CD4-positive, alpha-beta T cell treated with Interferon alpha-2 for 1 hour (primary cell): Measurements from ENCODE around the gene MC1R.
"Not testable (repeated sequence)": the region's sequence is repeated elsewhere in the genome, so short reads cannot be mapped to it uniquely, and the experiment has no call there.

Experiments used
- DNase-seq, 2 donors: peaks; one replicate each; pipeline ENCODE4 v3.0.0-alpha.2; 2020 to 2022

Gene MC1R

DNA sequence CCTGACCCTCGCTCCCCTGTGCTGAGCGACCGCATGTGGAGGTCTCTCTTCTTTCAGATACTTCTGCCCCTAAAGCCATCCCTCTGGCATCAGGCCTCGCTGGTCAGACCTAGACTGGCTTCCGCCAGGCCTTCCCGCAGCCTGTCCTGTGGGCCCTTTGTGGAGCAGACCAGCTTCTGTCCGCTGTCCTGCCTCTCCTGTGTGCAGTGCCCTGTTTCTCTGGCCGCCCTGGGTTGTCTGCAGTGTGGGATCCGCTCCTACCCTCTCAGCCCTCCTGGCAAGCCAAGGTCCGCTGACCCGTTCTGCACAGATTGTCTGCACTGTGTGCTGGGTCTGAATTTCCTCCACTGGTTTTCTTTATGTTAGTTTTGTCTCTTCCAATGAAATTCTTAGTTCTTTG lies 21.5 kb upstream of the MC1R start:
- no peak for DNase-seq

DNA sequence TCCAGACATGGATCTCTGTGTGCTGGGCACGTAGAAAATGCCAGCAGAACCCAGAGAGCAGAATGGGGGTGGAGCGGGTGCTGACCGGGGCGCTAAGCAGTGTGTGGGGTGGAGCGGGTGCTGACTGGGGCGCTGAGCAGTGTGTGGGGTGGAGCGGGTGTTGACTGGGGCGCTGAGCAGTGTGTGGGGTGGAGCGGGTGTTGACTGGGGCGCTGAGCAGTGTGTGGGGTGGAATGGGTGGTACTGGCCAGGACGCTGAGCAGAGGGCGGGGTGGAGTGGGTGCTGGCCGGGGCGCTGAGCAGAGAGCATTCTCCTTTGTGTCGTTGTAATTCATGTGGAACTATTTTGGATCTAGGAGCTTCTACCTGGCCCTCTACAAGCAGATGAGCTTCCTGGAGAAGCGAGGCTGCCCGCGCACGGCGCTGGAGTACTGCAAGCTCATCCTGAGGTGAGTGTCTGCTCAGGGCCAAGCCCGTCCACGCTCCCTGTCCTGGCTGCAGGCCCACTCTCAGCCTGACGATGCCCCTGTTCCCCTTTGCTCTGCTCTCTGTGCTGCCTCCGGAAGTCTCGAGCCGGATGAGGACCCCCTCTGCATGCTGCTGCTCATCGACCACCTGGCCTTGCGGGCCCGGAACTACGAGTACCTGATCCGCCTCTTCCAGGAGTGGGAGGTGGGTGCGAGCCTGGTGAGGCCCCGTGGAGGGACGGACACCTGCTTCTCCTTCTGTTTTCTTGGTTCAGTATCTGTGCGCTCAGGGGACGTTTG lies 20.3 kb upstream of the MC1R start:
- no peak for DNase-seq

DNA sequence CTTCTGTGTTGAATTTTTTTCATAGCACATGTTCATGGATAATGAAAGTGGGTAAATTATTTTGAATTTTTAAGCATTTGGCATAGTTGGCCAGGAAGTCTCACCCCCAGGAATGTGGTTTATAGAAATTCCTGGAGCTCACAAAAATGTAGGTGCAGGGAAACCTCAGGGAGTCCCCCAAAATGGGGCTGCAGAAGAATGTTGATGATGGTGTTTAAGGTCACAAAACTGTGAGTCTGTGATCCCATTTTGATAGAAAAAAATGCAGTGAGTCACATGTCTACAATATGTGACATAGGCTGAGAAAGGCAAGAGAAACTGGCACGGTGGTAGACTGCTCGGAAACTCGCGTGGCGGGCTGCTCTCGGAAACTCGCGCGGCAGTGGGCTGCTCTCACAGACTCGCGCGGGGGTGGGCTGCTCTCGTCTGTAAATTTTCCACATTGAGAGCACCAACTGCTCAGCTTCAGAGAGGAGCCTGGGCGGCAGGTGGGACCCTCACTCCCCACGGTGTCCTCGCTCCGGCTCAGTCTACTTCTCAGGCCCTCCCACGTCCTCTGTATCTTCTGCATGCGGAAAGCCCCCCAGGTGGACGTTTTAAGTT lies 18.7 kb upstream of the MC1R start:
- DNase-seq = no peak

DNA sequence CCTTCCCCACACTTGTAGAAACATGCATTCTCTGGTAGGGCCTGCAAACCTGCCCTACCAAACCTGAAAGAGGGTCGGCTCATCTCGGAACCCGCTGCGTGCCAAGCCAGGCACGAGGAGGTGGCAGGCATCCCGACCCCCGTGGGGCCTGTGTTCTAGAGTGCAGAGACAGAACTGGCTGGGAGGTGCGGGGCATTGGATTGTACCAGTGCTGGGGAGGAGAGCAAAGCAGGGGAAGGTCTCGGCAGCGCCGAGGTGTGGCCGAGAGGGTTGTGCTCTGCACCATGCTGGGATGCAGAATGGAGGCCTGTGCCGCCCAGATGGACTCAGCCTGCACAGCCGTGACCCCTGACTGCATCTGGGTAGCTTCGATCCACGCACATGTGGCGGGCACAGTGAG lies 17.8 kb upstream of the MC1R start:
- DNase-seq = no peak

DNA sequence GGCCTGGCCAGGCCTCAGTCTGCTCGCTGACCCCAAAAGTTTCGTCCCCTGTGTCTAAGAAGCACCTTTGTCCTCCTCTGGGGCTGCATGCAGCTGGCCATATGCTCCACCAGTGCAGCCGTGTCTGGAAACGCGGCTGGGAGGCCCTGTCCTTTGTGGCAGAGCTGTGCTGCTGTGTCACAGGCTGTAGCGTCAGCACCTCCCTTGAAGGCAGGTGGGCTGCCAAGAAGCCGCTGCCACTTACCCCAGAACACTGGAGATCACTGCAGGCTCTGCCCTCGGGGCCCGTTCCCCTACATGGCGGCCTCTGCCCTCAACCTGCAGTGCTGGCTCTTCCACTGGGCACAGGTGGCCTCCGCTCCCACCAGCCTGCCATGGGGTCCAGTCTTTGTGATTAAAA lies 15.7 kb upstream of the MC1R start:
- no peak for DNase-seq

DNA sequence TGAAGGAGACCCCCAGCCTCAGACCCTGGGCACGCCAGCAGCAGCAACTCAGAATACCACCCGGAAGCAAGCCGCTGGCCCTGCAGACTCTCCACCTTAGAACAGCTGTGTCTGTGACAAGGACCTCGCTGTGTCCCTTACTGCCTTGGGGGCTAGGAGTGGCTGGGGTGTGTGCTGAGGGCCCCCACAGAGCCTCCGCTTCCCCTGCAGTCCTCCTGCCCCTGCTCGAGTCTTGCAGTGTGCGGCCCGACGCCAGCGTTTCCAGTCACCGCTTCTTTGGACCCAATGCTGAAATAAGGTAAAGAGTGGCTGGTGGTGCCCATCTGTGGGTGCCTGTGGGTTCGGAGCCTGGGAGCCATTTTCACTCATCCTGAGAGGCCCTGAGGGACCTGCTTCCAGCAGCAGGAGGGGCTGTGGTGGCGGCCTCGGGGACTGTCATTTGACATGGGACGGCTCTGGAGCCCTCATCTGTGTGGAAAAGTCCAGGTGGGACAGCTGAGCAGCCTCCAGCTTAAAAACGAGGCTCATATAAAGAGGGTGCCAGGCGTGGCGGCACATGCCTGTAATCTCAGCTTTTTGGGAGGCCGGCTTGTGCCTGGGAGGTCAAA lies 14.7 kb upstream of the MC1R start:
- DNase-seq = no peak

DNA sequence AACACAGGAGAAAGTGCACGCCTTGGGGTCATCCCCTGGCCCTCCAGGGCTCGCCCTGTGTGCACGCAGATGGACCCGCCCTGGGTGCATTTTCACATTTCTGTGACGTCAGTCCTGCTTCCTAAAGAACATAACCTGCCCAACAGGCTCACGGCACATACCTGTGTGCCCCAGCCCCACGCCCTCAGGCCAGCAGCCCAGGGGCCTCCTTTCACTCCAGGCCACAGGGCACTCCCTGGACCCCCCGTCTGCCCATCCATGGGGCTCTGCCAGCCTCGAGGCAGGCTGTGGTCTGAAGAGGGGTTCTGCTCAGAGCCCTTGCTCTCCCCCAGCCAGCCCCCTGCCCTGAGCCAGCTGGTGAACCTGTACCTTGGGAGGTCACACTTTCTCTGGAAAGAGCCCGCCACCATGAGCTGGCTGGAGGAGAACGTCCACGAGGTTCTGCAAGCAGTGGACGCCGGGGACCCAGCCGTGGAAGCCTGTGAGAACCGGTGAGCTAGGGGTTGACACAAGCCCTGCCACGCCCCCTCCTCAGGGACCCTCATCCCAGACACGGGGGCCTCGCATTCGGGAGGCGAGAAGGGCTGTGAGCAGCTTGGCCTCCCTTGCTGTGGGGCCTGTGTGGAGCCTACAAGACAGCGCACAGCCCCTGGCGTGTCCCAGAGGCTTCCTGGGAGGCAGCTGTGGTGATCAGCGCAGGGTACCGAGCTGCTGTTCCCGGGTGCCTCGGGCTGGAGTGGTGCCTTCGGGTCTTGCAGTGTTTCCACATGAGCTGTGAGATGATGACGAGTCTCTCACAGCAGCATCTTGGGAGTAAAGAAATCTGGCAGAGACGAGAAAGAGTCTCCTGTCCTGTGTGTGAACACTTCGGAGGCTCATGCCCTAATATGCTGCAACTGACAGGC lies 13.8 kb upstream of the MC1R start:
- no peak for DNase-seq

DNA sequence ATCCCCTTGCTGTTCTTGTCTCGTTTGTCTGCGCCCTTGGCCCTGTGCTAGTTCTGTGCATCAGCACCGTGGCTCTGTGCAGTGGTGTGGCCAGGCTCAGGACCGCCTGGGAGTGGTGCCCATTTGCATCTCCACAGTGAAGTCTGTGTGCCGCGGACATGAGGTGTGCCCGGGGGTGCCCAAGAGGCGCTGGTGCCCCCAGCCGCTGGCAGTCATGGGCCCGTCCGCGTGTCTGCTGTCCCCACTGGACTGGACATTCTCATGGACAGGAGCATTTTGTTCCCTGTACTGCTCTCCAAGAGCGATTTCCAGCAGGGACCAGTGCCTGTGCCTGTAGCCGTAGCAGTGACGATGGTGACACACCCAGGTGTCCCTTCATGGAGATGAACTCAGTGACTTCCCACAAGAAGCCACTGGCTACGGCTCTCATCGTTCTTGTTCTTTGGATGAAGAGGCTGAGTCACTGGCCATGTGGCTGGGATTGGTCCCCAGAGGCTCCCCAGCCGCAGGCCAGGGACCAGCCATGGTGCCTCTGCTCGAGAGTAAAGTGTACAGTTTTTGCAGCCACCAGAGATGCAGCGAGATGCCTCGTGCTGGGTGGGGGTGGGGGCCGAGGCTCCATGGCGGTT lies 13.0 kb upstream of the MC1R start:
- no peak for DNase-seq

DNA sequence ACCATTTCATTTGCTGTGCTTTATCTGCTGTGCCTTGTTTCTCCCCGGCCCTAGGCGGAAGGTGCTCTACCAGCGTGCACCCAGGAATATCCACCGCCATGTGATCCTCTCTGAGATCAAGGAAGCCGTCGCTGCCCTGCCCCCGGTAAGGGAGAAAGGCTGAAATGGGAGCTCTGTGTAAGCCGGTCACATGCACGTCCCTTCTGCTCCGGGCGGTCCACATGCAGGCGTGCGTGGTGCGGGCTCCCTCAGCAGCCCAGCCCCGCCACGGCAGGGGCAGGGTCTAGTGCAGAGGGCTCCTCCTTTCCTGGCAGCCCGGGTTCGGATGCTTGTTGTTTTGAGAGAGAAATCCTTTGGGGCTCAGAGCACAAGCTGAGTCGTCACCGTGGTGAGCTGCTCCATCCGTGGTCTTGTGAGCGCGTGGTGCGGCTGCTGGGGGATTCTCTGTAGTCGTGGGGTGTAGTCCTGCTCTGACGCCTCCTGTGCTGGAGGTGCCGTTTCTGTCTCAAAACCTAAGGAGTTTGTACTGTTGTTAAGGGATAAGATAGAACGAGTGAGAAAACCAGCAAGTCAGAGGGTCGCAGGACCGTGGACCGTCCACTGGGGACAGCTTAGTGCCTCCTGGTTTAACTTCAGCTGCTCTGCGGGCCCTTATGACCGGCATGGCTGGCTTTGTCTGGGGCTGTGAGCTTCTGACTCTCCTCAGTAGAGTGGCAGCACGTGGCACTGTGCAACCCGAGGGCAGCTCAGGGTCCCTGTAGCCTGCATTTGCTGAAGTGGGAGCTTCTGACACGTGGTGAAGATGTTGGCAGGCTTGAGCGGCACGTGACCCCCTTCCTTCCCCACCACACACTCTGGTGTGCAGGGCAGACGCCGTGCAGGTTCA lies 12.3 kb upstream of the MC1R start:
- no peak for DNase-seq

DNA sequence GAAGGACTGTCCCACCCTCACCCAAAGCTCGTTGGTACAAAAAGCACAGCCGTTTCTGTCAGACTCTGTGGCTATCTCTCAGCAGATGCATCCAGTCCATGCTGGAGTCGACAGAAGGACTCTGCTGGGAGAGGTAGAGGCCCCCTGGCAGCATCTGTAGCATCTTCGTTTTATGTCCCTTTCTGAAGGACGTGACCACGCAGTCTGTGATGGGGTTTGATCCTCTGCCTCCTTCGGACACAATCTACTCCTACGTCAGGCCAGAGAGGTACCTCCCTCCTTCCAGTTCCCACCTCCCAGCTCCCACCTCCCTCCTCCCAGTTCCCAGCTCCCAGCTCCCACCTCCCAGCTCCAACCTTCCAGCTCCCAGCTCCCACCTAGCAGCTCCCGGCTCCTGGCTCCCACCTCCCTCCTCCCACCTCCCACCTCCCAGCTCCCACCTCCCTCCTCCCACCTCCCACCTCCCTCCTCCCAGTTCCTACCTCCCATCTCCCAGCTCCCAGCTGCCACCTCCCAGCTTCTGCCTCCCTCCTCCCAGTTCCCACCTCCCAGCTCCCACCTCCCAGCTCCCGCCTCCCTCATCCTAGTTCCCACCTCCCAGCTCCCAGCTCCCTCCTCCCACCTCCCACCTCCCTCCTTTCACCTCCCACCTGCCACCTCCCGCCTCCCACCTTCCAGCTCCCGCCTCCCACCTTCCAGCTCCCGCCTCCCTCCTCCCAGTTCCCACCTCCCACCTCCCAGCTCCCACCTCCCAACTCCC lies 11.4 kb upstream of the MC1R start:
- no peak for DNase-seq

DNA sequence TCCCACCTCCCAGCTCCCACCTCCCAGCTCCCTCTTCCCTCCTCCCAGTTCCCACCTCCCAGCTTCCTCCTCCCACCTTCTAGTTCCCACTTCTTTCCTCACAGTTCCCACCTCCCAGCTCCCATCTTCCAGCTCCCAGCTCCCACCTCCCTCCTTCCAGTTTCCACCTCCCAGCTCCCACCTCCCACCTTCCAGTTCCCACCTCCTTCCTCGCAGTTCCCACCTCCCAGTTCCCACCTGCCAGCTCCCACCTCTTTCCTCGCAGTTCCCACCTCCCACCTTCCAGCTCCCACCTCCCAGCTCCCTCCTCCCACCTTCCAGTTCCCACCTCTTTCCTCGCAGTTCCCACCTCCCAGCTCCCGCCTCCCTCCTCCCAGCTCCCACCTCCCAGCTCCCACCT lies 10.4 kb upstream of the MC1R start:
- DNase-seq = no peak

DNA sequence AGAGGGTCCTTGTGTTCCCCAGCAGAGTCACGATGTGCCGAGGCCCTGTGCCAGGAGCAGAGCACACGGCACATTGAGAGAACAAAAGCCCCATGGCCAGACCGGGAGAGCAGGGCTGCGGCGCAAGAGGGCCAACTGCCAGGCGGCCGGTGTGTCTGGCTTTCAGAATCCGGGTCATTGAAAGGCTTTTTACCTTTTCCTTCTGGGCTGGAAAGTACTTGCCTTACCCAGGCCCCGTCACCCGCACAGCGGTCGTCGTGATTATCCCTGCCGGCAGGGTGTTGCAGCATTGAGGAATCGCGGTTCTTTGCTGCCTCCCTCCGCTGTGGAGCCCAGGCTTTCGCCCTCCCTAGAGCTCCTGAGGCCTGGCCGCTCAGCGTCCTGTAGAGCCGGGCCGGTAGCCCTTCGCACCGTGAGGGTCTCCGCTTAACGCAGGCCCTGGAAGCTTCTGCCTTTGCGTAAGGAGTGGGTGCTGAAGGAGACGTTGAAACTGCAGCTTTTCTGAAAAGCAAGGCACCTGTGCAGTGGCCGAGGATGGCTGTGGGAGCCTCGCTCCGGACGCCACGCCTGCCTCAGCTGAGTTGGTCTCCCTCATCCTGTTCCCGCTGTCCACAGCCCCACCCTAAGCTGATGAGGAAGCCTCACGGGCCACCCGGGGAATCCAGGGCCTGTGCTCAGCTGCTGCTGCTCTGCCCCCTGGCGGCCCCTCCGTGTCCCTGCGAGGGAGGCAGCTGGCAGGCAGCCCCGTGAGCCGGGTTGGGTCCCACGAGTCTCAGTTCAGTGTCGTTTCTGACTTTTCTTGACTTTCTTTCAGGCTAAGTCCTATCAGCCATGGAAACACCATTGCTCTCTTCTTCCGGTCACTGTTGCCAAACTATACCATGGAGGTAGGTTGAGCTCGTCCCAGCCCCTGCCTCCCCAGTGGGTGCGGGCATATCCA lies 8.6 kb upstream of the MC1R start:
- DNase-seq = peak; percentile 68 to 73

DNA sequence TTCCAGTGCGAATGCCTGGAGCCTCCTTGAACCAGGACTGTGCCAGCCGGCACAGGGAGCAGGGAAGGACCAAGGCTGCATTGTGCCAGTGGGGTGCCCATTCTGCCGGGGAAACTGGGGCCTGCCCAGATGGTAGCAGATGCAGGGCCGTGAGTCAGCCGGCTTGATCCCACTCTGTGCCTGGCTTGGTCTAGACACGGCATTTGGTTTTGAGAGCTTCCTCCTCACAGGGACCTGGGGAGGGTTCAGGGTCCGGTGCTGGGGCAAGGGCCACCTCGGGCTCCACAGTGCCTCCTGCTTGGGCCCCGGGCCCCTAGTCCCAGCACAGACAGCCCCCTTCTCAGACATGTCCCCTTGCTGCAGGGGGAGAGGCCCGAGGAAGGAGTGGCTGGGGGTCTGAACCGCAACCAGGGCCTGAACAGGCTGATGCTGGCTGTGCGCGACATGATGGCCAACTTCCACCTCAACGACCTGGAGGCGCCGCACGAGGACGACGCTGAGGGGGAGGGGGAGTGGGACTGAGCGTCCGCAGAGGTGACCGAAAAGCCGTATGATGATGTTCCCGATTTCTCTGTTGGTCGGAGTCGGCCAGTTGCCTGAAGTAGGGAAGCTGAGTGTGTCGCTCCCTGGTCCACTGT lies 7.8 kb upstream of the MC1R start:
- no peak for DNase-seq

DNA sequence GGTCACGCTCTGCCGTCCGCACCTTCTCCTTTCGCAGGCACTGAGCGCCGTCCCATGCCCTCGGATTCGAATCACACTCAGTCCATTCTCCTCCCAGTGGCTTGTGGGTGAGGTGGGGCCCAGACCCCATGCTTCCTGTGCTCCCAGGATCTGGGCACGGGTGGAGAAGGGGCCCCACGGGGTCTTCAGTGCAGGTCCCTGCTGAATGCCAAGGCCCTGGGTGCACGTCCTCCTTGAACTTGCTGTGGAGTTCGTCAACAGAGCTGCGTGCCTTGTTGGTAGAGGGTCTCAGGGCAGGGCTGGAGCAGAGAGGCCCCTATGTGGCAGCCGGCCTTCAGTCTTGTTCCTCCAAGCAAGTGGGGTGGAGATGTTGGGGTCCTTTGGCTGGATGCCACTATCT lies 7.3 kb upstream of the MC1R start:
- no peak for DNase-seq

DNA sequence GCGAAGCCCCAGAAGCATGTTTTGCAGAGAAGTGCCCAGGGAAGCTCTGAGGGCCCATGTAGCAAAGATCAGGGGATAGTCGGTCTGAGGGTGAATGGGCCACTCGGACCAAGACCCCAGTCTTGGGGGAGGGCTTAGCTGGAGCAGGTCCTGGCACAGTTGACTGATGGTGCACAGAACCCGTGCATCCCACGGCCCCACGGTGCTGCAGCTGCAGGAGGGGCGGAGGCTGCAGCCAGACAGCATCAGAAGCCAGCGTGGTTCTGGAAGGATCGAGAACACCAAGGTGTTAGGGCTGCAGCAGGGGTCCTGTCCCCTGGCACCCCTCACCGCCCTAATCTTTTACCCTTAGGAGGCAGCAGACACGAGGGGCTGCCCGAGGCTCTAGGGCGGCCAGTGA lies 6.5 kb upstream of the MC1R start:
- DNase-seq = no peak

DNA sequence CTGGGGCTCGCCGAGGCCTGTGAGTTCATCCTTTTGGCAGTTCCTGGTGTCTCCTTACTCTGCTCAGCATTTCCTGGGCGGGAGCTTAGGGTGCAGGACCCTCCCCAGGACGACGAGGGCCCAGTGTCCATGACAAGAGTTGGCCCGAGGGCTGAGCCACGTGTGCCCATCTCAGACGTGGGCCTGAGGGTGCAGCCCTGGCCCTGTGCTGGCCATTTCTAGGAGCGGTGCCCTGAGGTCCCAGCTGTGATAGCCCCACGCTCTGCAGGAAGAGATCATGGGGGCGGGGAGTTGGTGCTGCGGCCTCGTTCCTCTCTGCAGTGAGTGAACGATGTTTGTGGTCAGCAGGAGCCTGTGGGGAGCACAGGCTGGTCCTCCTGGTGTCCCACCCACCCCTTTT lies 6.0 kb upstream of the MC1R start:
- no peak for DNase-seq

DNA sequence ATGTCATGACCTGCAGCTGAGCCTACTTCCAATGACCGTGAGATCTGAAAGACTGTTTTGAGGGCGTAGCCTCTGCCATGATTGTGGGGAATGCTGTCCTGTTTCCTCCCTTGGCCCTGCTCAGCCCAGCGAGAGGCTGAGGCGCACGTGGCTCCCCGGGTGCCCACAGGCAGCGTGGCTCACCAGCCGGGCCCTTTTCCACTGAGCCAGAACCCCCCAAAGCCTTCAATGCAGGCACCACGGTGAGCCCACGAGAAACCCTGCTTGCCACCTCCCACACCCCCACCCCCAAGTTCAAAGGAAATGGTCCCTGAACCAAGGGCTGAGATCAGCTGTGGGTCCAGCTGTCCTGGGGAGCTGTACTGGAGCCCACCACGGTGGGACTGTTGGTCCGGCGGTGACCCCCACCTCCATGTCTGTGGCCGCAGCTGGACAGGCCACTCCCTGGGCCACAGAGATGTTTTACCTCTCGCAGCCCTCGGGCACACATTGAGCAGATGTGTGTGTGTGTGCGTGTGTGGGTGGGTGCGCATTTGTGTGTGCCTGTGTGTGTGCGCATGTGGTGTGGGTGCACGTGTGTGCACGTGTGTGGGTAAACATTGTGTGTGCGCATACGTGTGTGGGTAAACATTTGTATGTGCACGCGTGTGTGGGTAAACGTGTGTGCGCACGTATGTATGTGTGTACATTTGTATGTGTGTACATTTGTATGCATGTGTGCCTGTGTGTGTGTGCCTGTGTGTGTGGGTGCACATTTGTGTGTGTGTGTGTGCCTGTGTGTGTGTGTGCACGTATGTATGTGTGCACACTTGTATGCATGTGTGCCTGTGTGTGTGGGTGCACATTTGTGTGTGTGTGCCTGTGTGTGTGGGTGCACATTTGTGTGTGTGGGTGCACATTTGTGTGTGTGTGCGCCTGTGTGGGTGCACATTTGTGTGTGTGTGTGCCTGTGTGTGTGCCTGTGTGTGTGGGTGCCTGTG lies 5.0 kb upstream of the MC1R start:
- DNase-seq = no peak

DNA sequence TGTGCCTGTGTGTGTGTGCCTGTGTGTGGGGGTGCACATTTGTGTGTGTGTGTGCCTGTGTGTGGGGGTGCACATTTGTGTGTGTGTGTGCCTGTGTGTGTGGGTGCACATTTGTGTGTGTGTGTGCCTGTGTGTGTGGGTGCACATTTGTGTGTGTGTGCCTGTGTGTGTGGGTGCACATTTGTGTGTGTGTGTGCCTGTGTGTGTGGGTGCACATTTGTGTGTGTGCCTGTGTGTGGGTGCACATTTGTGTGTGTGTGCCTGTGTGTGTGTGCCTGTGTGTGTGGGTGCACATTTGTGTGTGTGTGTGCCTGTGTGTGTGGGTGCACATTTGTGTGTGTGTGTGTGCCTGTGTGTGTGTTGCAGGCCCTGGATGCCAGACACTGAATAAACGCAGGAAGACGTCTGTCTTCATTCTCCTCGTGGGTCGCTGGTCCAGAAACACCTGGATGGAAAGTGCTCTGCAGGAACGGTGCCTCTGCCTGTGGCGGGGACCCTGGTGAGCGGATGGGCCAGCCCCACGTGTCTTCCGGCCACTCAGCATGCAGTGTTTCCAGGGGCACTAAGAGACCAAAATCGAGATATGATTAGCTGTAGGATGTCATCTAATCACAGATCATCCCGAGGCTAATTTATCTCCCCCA lies 3.9 kb upstream of the MC1R start:
- DNase-seq = not testable (repeated sequence)
